Measurements from ENCODE around the gene SEMA6A. TPM values are rescaled to one million over a fixed set of nuclear protein-coding genes. Genes with fewer than 3 reads are reported as not detected.

The SEMA6A gene
- total and polyA plus RNA-seq, 2 experiments from 2014 or later, result 233 to 400 TPM

DNA sequence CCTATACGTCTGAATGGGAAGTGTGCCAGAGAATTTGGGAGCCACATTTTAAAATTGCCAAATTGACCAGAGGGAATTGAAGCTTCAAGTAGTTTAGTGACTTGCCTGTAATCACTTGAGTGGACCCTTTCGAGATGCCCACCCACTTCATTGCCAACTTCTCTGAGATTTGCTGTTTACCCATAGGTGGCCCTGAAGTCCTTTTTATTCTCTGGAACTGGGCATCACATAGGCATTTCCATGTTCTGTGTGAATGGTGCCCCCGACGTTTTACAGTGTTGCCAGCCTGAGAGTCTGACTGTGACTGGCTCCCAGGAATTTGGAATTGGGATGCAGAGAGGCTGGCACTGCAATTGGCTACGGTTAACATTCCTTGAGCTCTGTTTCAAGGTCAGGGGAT, 158.6 kb downstream of the SEMA6A start (continued):
- TF ChIP-seq, protein P1, sequence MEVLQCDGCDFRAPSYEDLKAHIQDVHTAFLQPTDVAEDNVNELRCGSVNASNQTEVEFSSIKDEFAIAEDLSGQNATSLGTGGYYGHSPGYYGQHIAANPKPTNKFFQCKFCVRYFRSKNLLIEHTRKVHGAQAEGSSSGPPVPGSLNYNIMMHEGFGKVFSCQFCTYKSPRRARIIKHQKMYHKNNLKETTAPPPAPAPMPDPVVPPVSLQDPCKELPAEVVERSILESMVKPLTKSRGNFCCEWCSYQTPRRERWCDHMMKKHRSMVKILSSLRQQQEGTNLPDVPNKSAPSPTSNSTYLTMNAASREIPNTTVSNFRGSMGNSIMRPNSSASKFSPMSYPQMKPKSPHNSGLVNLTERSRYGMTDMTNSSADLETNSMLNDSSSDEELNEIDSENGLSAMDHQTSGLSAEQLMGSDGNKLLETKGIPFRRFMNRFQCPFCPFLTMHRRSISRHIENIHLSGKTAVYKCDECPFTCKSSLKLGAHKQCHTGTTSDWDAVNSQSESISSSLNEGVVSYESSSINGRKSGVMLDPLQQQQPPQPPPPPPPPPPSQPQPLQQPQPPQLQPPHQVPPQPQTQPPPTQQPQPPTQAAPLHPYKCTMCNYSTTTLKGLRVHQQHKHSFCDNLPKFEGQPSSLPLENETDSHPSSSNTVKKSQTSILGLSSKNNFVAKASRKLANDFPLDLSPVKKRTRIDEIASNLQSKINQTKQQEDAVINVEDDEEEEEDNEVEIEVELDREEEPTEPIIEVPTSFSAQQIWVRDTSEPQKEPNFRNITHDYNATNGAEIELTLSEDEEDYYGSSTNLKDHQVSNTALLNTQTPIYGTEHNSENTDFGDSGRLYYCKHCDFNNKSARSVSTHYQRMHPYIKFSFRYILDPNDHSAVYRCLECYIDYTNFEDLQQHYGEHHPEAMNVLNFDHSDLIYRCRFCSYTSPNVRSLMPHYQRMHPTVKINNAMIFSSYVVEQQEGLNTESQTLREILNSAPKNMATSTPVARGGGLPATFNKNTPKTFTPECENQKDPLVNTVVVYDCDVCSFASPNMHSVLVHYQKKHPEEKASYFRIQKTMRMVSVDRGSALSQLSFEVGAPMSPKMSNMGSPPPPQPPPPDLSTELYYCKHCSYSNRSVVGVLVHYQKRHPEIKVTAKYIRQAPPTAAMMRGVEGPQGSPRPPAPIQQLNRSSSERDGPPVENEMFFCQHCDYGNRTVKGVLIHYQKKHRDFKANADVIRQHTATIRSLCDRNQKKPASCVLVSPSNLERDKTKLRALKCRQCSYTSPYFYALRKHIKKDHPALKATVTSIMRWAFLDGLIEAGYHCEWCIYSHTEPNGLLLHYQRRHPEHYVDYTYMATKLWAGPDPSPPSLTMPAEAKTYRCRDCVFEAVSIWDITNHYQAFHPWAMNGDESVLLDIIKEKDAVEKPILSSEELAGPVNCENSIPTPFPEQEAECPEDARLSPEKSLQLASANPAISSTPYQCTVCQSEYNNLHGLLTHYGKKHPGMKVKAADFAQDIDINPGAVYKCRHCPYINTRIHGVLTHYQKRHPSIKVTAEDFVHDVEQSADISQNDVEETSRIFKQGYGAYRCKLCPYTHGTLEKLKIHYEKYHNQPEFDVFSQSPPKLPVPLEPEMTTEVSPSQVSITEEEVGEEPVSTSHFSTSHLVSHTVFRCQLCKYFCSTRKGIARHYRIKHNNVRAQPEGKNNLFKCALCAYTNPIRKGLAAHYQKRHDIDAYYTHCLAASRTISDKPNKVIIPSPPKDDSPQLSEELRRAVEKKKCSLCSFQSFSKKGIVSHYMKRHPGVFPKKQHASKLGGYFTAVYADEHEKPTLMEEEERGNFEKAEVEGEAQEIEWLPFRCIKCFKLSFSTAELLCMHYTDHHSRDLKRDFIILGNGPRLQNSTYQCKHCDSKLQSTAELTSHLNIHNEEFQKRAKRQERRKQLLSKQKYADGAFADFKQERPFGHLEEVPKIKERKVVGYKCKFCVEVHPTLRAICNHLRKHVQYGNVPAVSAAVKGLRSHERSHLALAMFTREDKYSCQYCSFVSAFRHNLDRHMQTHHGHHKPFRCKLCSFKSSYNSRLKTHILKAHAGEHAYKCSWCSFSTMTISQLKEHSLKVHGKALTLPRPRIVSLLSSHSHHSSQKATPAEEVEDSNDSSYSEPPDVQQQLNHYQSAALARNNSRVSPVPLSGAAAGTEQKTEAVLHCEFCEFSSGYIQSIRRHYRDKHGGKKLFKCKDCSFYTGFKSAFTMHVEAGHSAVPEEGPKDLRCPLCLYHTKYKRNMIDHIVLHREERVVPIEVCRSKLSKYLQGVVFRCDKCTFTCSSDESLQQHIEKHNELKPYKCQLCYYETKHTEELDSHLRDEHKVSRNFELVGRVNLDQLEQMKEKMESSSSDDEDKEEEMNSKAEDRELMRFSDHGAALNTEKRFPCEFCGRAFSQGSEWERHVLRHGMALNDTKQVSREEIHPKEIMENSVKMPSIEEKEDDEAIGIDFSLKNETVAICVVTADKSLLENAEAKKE (CRISPR knock-in tag; IDR thresholded peaks at IDR 0.05), result no peak
- no peak for TF ChIP-seq POLR2AphosphoS5 (IDR thresholded peaks at IDR 0.05; ENCODE audit: low read depth)
- TF ChIP-seq REST (IDR thresholded peaks at IDR 0.05; ENCODE audit: unreplicated experiment), result no peak
- no peak for TF ChIP-seq EZH2 (IDR thresholded peaks at IDR 0.05; ENCODE audit: low read depth, unreplicated experiment)
- TF ChIP-seq STAT1 (IDR thresholded peaks at IDR 0.05; ENCODE audit: unreplicated experiment), result no peak
- TF ChIP-seq ZNF331 (CRISPR knock-in tag; IDR thresholded peaks at IDR 0.05; ENCODE audit: low read depth), result no peak
- TF ChIP-seq EZH2phosphoT487 (IDR thresholded peaks at IDR 0.05; ENCODE audit: unreplicated experiment), result no peak
- TF ChIP-seq CREB1 (CRISPR knock-in tag; IDR thresholded peaks at IDR 0.05; ENCODE audit: low read depth), result no peak

All from GM23338 (cell line).